ENCODE data around the gene APLP1. TPM values are rescaled to one million over a fixed set of nuclear protein-coding genes. Genes with fewer than 3 reads are reported as not detected.
"Not testable (repeated sequence)": the region's sequence is repeated elsewhere in the genome, so short reads cannot be mapped to it uniquely, and the experiment has no call there.

The APLP1 gene
- total RNA-seq, 2 experiments from 2014 or later = 1.5 to 2.0 TPM

GRCh38 chr19:35879770-35880317, 11.5 kb downstream of the APLP1 start:
- no peaks in the 10 kb centered on the region for H3K36me3 Mint-ChIP-seq
- H3K27me3 Mint-ChIP-seq = peaks cover 20% of the 10 kb centered on the region
- no peak overlapping the region for H3K27ac Mint-ChIP-seq
- ATAC-seq (peak; percentile 94), DNase-seq (peak; percentile 90)
- peaks cover 6% of the 10 kb centered on the region for H3K4me1 Mint-ChIP-seq
- H3K9me3 Mint-ChIP-seq (ENCODE audit: low read depth) = no peaks in the 10 kb centered on the region
- CTCF ChIA-PET = interaction anchor here (0.9 to 5.7 kb wide), 8 partner anchors 19 to 225 kb away, joined by 3 to 88 read pairs (median 3); partner anchors contain the start of gene IGFLR1
- H3K4me3 Mint-ChIP-seq = no peak overlapping the region

- DNase-seq (peak; percentile 53), ATAC-seq (peak; percentile 37)
- peaks cover 20% of the 10 kb centered on the region for H3K27me3 Mint-ChIP-seq
- CTCF ChIA-PET = interaction anchor here (0.6 to 5.7 kb wide), 13 partner anchors 8 to 71 kb away, joined by 3 to 88 read pairs (median 4); partner anchors contain the start of gene NFKBID
- H3K27ac Mint-ChIP-seq = no peak overlapping the region
- peaks cover 6% of the 10 kb centered on the region for H3K4me1 Mint-ChIP-seq
- H3K36me3 Mint-ChIP-seq = peaks cover 2% of the 10 kb centered on the region
- no peak overlapping the region for H3K4me3 Mint-ChIP-seq
- no peaks in the 10 kb centered on the region for H3K9me3 Mint-ChIP-seq (ENCODE audit: low read depth)
Observed at GRCh38 chr19:35882114-35882832, 13.9 kb downstream of the APLP1 start.

- peaks cover 12% of the 10 kb centered on the region for H3K27me3 Mint-ChIP-seq
- no peak overlapping the region for H3K4me3 Mint-ChIP-seq
- H3K27ac Mint-ChIP-seq = no peak overlapping the region
- H3K9me3 Mint-ChIP-seq (ENCODE audit: low read depth) = no peaks in the 10 kb centered on the region
- CTCF ChIA-PET = interaction anchor here (1.1 to 5.7 kb wide), 5 partner anchors 10 to 63 kb away, joined by 3 to 88 read pairs (median 3); no protein-coding TSS in a partner anchor
- peaks cover 6% of the 10 kb centered on the region for H3K4me1 Mint-ChIP-seq
- H3K36me3 Mint-ChIP-seq = peaks cover 15% of the 10 kb centered on the region
- DNase-seq (no peak), ATAC-seq (no peak)
Observed at GRCh38 chr19:35883882-35884281, 15.5 kb downstream of the APLP1 start.

- Mint-ChIP-seq H3K36me3 (peaks cover 27% of the 10 kb centered on the region), H3K9me3 (ENCODE audit: low read depth) (no peaks in the 10 kb centered on the region), H3K27me3 (no peaks in the 10 kb centered on the region), H3K4me3 (no peak overlapping the region), H3K27ac (no peak overlapping the region), H3K4me1 (peaks cover 2% of the 10 kb centered on the region)
- CTCF ChIA-PET = interaction anchor here (0.9 to 1.2 kb wide), 3 partner anchors 8 to 48 kb away, joined by 3 to 4 read pairs (median 3); no protein-coding TSS in a partner anchor
- DNase-seq = no peak
- no peak for ATAC-seq
Observed at GRCh38 chr19:35885225-35885738, 16.9 kb downstream of the APLP1 start.

GRCh38 chr19:35885904-35886303, 17.5 kb downstream of the APLP1 start:
- no peak overlapping the region for H3K4me3 Mint-ChIP-seq
- no peak for ATAC-seq
- peaks cover 31% of the 10 kb centered on the region for H3K36me3 Mint-ChIP-seq
- no peak overlapping the region for H3K27ac Mint-ChIP-seq
- CTCF ChIA-PET = interaction anchor here (0.9 to 1.2 kb wide), 3 partner anchors 9 to 47 kb away, joined by 3 to 4 read pairs (median 3); no protein-coding TSS in a partner anchor
- peaks cover 2% of the 10 kb centered on the region for H3K4me1 Mint-ChIP-seq
- H3K27me3 Mint-ChIP-seq = no peaks in the 10 kb centered on the region
- DNase-seq = no peak
- H3K9me3 Mint-ChIP-seq (ENCODE audit: low read depth) = no peaks in the 10 kb centered on the region

- no peak for DNase-seq
- no peak for ATAC-seq
- no peaks in the 10 kb centered on the region for H3K27me3 Mint-ChIP-seq
- peaks cover 34% of the 10 kb centered on the region for H3K36me3 Mint-ChIP-seq
- H3K27ac Mint-ChIP-seq = no peak overlapping the region
- peaks cover under 1% of the 10 kb centered on the region for H3K4me1 Mint-ChIP-seq
- CTCF ChIA-PET = no interaction called here
- H3K4me3 Mint-ChIP-seq = no peak overlapping the region
- H3K9me3 Mint-ChIP-seq (ENCODE audit: low read depth) = no peaks in the 10 kb centered on the region
Observed at GRCh38 chr19:35887197-35887596, 18.8 kb downstream of the APLP1 start.

GRCh38 chr19:35888398-35888797, 20.0 kb downstream of the APLP1 start:
- no peak overlapping the region for H3K27ac Mint-ChIP-seq
- ATAC-seq (no peak), DNase-seq (no peak)
- no peak overlapping the region for H3K4me3 Mint-ChIP-seq
- CTCF ChIA-PET = interaction anchor here (1.1 kb wide), 1 partner anchor 44 kb away, joined by 4 read pairs; no protein-coding TSS in a partner anchor
- H3K4me1 Mint-ChIP-seq = peaks cover 5% of the 10 kb centered on the region
- H3K9me3 Mint-ChIP-seq (ENCODE audit: low read depth) = no peaks in the 10 kb centered on the region
- no peaks in the 10 kb centered on the region for H3K27me3 Mint-ChIP-seq
- H3K36me3 Mint-ChIP-seq = peaks cover 41% of the 10 kb centered on the region

GRCh38 chr19:35889370-35890112, 21.2 kb downstream of the APLP1 start:
- CTCF ChIA-PET = no interaction called here
- H3K36me3 Mint-ChIP-seq = peaks cover 43% of the 10 kb centered on the region
- H3K4me3 Mint-ChIP-seq = no peak overlapping the region
- H3K27ac Mint-ChIP-seq = no peak overlapping the region
- peaks cover 5% of the 10 kb centered on the region for H3K4me1 Mint-ChIP-seq
- DNase-seq (no peak), ATAC-seq (no peak)
- H3K27me3 Mint-ChIP-seq = no peaks in the 10 kb centered on the region
- H3K9me3 Mint-ChIP-seq (ENCODE audit: low read depth) = no peaks in the 10 kb centered on the region

- H3K4me3 Mint-ChIP-seq = no peak overlapping the region
- no peaks in the 10 kb centered on the region for H3K9me3 Mint-ChIP-seq (ENCODE audit: low read depth)
- DNase-seq = no peak
Observed at GRCh38 chr19:35890113-35890650, 21.8 kb downstream of the APLP1 start.

GRCh38 chr19:35891819-35892218, 23.4 kb downstream of the APLP1 start:
- H3K27me3 Mint-ChIP-seq; H3K9me3 Mint-ChIP-seq (ENCODE audit: low read depth); H3K4me1 Mint-ChIP-seq; DNase-seq; H3K4me3 Mint-ChIP-seq; H3K27ac Mint-ChIP-seq; ATAC-seq: not testable (repeated sequence)
- CTCF ChIA-PET = interaction anchor here (0.7 to 2.6 kb wide), 3 partner anchors 37 to 41 kb away, joined by 3 to 8 read pairs (median 3); no protein-coding TSS in a partner anchor
- peaks cover 52% of the 10 kb centered on the region for H3K36me3 Mint-ChIP-seq

More at GRCh38 chr19:35890113-35890650, 21.8 kb downstream of the APLP1 start:
- Mint-ChIP-seq H3K36me3 (peaks cover 46% of the 10 kb centered on the region), H3K27ac (no peak overlapping the region), H3K27me3 (no peaks in the 10 kb centered on the region), H3K4me1 (peaks cover 5% of the 10 kb centered on the region)
- CTCF ChIA-PET = interaction anchor here (1.6 kb wide), 1 partner anchor 8 kb away, joined by 4 read pairs; no protein-coding TSS in a partner anchor
- ATAC-seq = no peak

- CTCF ChIA-PET = interaction anchor here (0.9 to 1.9 kb wide), 2 partner anchors 11 to 37 kb away, joined by 3 to 7 read pairs; no protein-coding TSS in a partner anchor
- Mint-ChIP-seq H3K27ac (no peak overlapping the region), H3K9me3 (ENCODE audit: low read depth) (no peaks in the 10 kb centered on the region), H3K4me1 (peaks cover 13% of the 10 kb centered on the region), H3K36me3 (peaks cover 46% of the 10 kb centered on the region), H3K27me3 (no peaks in the 10 kb centered on the region), H3K4me3 (no peak overlapping the region)
- ATAC-seq = no peak
- no peak for DNase-seq
Observed at GRCh38 chr19:35894342-35894741, 26.0 kb downstream of the APLP1 start.

- Mint-ChIP-seq H3K36me3 (peaks cover 34% of the 10 kb centered on the region), H3K27ac (no peak overlapping the region), H3K4me1 (peaks cover 14% of the 10 kb centered on the region), H3K9me3 (ENCODE audit: low read depth) (no peaks in the 10 kb centered on the region), H3K27me3 (no peaks in the 10 kb centered on the region), H3K4me3 (no peak overlapping the region)
- CTCF ChIA-PET = interaction anchor here (1.0 kb wide), 1 partner anchor 35 kb away, joined by 3 read pairs; no protein-coding TSS in a partner anchor
- no peak for ATAC-seq
- no peak for DNase-seq
Observed at GRCh38 chr19:35895911-35896642, 27.7 kb downstream of the APLP1 start.

Measured in activated CD8-positive, alpha-beta memory T cell treated with anti-CD3 and anti-CD28 coated beads, Interleukin-2, amount 10 ng/mL, durations not matched to agents 7 days and 5 days (primary cell).